A549 (cell line): ENCODE data around the gene AJUBA. TPM values are rescaled to one million over a fixed set of nuclear protein-coding genes. Genes with fewer than 3 reads are reported as not detected.

Source experiments
- ATAC-seq, 2 experiments: fragments of 200-7000 bp in 1 of 2; fragments of >200 bp in 1 of 2; cut with Nextera tagmentation in 1 of 2; cut with Tn5 transposase in 1 of 2; 3 replicates each; pipeline versions ENCODE4 v1.8.0 to v1.9.1; 2018 to 2020; ENCODE audit warnings: mild to moderate bottlenecking in 1 of 2, moderate library complexity in 1 of 2
- CTCF ChIA-PET: fragments of 300-600 bp; sonication (Branson Sonifier 250); formaldehyde crosslinking; extraction: SDS; loops from one replicate; lab custom pipeline; 2021; ENCODE audit warnings: antibody characterized with exemption, inconsistent platforms; lab: Yijun Ruan, JAX
- POLR2A ChIA-PET: fragments of 350-600 bp; formaldehyde crosslinking; extraction: SDS; loops from one replicate; lab custom pipeline; 2021; ENCODE audit warnings: antibody characterized with exemption, inconsistent platforms; lab: Yijun Ruan, JAX
- DNase-seq, 2 experiments: peaks; one replicate each; pipeline versions ENCODE4 v3.0.0 to v3.0.0-alpha.2; 2011 to 2016; ENCODE audit warnings: low read depth in 1 of 2, low spot score in 1 of 2
- FAIRE-seq: peaks from 2 replicates; lab custom pipeline; 2011; peaks lifted over from hg19 to GRCh38; lab: Jason Lieb, UNC
- H3K27ac ChIP-seq, 2 experiments: fragments of >200 bp; sonication (Bioruptor Twin); formaldehyde crosslinking; 3 replicates each; pipeline ENCODE4 v1.5.1; 2016 to 2017
- H3K4me1 ChIP-seq: fragments of >200 bp; sonication (Bioruptor Twin); formaldehyde crosslinking; 3 replicates; pipeline ENCODE4 v1.6.1; 2016
- H3K4me2 ChIP-seq: fragments of >200 bp; sonication (Bioruptor Twin); formaldehyde crosslinking; 3 replicates; pipeline ENCODE4 v1.6.1; 2016
- H3K4me3 ChIP-seq: fragments of >200 bp; sonication (Bioruptor Twin); formaldehyde crosslinking; 3 replicates; pipeline ENCODE4 v1.5.1; 2016
- H3K9me3 ChIP-seq: fragments of >200 bp; sonication (Bioruptor Twin); formaldehyde crosslinking; 3 replicates; pipeline ENCODE4 v1.6.1; 2016
- BHLHE40 ChIP-seq: IDR thresholded peaks from 2 replicates; pipeline ENCODE4 v1.6.1; 2012; ENCODE audit warnings: low read depth, low read length, inconsistent platforms
- CBX8 ChIP-seq: fragments of 200-600 bp; sonication (generic); IDR thresholded peaks from 2 replicates; pipeline ENCODE4 v1.6.1; 2016
- CHD2 ChIP-seq: fragments of 150-350 bp; IDR thresholded peaks from 2 replicates; pipeline ENCODE4 v1.6.1; 2014; ENCODE audit warnings: low read length; ENCODE audit not compliant: partially characterized antibody
- FOXS1 ChIP-seq: fragments of 250-450 bp; sonication (Bioruptor Pico); IDR thresholded peaks from 2 replicates; pipeline ENCODE4 v1.5.0; 2020; ENCODE audit warnings: mild to moderate bottlenecking, moderate library complexity
- HEYL ChIP-seq: fragments of 250-450 bp; sonication (Bioruptor Pico); IDR thresholded peaks from 2 replicates; pipeline ENCODE4 v1.8.0; 2021; ENCODE audit warnings: mild to moderate bottlenecking, moderate library complexity
- HOXA7 ChIP-seq: fragments of 250-450 bp; sonication (Bioruptor Pico); IDR thresholded peaks from 2 replicates; pipeline ENCODE4 v1.5.0; 2020; ENCODE audit warnings: mild to moderate bottlenecking, moderate library complexity
- KDM1A ChIP-seq: fragments of 200-600 bp; sonication (generic); IDR thresholded peaks from 2 replicates; pipeline ENCODE4 v1.6.1; 2016; ENCODE audit warnings: low read depth, mild to moderate bottlenecking
- NPAS2 ChIP-seq: fragments of 250-450 bp; sonication (Bioruptor Pico); IDR thresholded peaks from 2 replicates; pipeline ENCODE4 v1.8.0; 2022; ENCODE audit warnings: mild to moderate bottlenecking, moderate library complexity, borderline replicate concordance
- POLR2AphosphoS2 ChIP-seq: conservative IDR thresholded peaks from 2 replicates; pipeline ENCODE4 v1.6.1; 2012; ENCODE audit warnings: low read length, improper control_type of control experiment, inconsistent platforms
- RAD21 ChIP-seq, 2 experiments: fragments of >200 bp in 1 of 2; sonication (Bioruptor Twin) in 1 of 2; formaldehyde crosslinking in 1 of 2; IDR thresholded peaks in 1 of 2; conservative IDR thresholded peaks in 1 of 2; 2 replicates in 1 of 2; 3 replicates in 1 of 2; pipeline ENCODE4 v1.6.1; 2012 to 2018; ENCODE audit warnings: inconsistent platforms in 1 of 2
- RARB ChIP-seq: fragments of 250-450 bp; sonication (Bioruptor Pico); IDR thresholded peaks from 2 replicates; pipeline ENCODE4 v1.8.0; 2021; ENCODE audit warnings: mild to moderate bottlenecking, moderate library complexity
- RFX5 ChIP-seq: fragments of 450-650 bp; IDR thresholded peaks from 2 replicates; pipeline ENCODE4 v1.7.1; 2014; ENCODE audit warnings: antibody characterized with exemption, mild to moderate bottlenecking, moderate library complexity
- SMC3 ChIP-seq: fragments of >200 bp; sonication (Bioruptor Twin); formaldehyde crosslinking; IDR thresholded peaks from 3 replicates; pipeline ENCODE4 v1.6.1; 2018; ENCODE audit warnings: inconsistent platforms
- SREBF2 ChIP-seq: fragments of 450-650 bp; IDR thresholded peaks from 2 replicates; pipeline ENCODE4 v1.6.1; 2014; ENCODE audit warnings: mild to moderate bottlenecking, moderate library complexity
- WGBS: methylation state at CpG from one replicate; pipeline ENCODE4 v1.1.6; 2017; ENCODE audit errors: missing lambda C conversion rate; 5-methylcytosine and 5-hydroxymethylcytosine counted together
- polyA plus RNA-seq, 4 experiments: library from polyadenylated mRNA; depleted of rRNA in 3 of 4; stranded (reverse); fragments of >200 nt; fragmentation: RNase III in 1 of 4; extraction: RNeasy Plus Mini Kit Qiagen cat#74134 plus additional on column Dnase treatment in 1 of 4; gene quantifications; 2 replicates in 3 of 4; 3 replicates in 1 of 4; pipeline ENCODE4 v1.2.3, GENCODE V29; 2011 to 2017
- TF ChIP-seq, protein P1 (sequence below): fragments of 450-650 bp; IDR thresholded peaks from 2 replicates; pipeline ENCODE4 v1.6.1; 2014; ENCODE audit warnings: antibody characterized with exemption
- TF ChIP-seq, protein P2 (sequence below): fragments of >200 bp; sonication (Bioruptor Twin); formaldehyde crosslinking; IDR thresholded peaks from 3 replicates; pipeline ENCODE4 v1.5.1; 2016
- TF ChIP-seq, protein P3 (sequence below): fragments of >200 bp; sonication (Bioruptor Twin); formaldehyde crosslinking; IDR thresholded peaks from 3 replicates; pipeline ENCODE4 v1.6.1; 2016
- TF ChIP-seq, protein P4 (sequence below): fragments of >200 bp; sonication (Bioruptor Twin); formaldehyde crosslinking; IDR thresholded peaks from 2 replicates; pipeline ENCODE4 v1.6.1; 2016

The AJUBA gene
- polyA plus RNA-seq, 2 of the 4 experiments (the other 2 are of a cell fraction) = 53.4 to 98.0 TPM

DNA sequence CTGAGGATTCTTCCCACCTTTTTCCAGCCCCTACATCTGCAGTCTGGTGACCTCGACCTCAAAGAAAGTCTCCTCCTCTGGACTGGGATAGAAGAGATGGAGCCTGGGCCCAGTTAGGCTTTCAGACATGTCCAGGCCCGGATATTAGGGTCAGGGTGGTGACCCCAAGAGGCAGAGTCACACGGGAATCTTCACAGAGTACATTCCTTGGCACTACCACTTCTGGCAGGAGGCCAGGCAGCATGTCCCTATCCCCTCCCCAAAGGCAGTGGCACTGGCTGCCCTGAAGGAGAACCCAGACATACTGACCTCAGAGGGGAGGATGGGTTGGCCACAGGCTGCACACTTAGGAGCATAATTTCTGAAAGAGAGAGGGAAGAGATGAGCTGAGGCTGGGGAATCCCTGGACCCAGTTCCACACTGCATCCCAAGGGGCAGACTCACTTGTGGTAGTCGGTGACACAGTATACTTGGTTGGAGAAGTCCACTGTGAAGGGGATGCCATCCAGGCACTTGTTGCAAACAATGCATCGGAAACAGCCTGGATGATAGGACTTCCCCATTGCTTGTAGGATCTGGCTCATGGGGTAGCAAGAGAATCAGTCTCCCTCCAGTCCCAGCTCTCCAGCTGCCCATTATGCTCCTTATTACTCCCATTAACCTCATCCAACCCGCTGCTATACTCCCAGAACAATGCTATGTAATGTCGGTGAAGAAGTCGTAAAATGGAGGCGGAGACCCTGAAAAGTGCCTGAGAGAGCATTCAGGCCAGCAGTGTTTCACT, 7.6 kb downstream of the AJUBA start:
- ChIA-PET CTCF (interaction anchor here (0.6 to 34.0 kb wide), 9 partner anchors 11 to 404 kb away, joined by 3 to 1206 read pairs (median 26); partner anchors contain the start of genes AJUBA, CDH24, HAUS4 and PRMT5), POLR2A (interaction anchor here (0.6 to 3.3 kb wide), 2 partner anchors 8 to 84 kb away, joined by 3 to 33 read pairs; partner anchors contain the start of gene AJUBA)
- Histone ChIP-seq H3K27ac (peak overlapping the region; percentile 98 to 100), H3K9me3 (no peaks in the 10 kb centered on the region), H3K4me2 (peak overlapping the region; percentile 96), H3K4me3 (peak overlapping the region; percentile 9; the same call in 1 of the 3 replicates), H3K4me1 (peaks cover 75% of the 10 kb centered on the region)
- peak in 1 of 2 experiments; percentile 23 for DNase-seq
- TF ChIP-seq RARB (no peak), SREBF2 (no peak), KDM1A (no peak), FOXS1 (CRISPR knock-in tag) (no peak), POLR2AphosphoS2 (no peak), RFX5 (no peak), CHD2 (no peak), HOXA7 (CRISPR knock-in tag) (no peak), NPAS2 (no peak), BHLHE40 (no peak)
- TF ChIP-seq, protein P1, sequence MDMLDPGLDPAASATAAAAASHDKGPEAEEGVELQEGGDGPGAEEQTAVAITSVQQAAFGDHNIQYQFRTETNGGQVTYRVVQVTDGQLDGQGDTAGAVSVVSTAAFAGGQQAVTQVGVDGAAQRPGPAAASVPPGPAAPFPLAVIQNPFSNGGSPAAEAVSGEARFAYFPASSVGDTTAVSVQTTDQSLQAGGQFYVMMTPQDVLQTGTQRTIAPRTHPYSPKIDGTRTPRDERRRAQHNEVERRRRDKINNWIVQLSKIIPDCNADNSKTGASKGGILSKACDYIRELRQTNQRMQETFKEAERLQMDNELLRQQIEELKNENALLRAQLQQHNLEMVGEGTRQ = no peak
- TF ChIP-seq, protein P2, sequence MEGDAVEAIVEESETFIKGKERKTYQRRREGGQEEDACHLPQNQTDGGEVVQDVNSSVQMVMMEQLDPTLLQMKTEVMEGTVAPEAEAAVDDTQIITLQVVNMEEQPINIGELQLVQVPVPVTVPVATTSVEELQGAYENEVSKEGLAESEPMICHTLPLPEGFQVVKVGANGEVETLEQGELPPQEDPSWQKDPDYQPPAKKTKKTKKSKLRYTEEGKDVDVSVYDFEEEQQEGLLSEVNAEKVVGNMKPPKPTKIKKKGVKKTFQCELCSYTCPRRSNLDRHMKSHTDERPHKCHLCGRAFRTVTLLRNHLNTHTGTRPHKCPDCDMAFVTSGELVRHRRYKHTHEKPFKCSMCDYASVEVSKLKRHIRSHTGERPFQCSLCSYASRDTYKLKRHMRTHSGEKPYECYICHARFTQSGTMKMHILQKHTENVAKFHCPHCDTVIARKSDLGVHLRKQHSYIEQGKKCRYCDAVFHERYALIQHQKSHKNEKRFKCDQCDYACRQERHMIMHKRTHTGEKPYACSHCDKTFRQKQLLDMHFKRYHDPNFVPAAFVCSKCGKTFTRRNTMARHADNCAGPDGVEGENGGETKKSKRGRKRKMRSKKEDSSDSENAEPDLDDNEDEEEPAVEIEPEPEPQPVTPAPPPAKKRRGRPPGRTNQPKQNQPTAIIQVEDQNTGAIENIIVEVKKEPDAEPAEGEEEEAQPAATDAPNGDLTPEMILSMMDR = no peak
- TF ChIP-seq, protein P3, sequence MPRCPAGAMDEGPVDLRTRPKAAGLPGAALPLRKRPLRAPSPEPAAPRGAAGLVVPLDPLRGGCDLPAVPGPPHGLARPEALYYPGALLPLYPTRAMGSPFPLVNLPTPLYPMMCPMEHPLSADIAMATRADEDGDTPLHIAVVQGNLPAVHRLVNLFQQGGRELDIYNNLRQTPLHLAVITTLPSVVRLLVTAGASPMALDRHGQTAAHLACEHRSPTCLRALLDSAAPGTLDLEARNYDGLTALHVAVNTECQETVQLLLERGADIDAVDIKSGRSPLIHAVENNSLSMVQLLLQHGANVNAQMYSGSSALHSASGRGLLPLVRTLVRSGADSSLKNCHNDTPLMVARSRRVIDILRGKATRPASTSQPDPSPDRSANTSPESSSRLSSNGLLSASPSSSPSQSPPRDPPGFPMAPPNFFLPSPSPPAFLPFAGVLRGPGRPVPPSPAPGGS = no peak
- WGBS = 53% methylated on average over 9 of the region's 9 CpGs
- FAIRE-seq = no peak
- no peak for ATAC-seq

DNA sequence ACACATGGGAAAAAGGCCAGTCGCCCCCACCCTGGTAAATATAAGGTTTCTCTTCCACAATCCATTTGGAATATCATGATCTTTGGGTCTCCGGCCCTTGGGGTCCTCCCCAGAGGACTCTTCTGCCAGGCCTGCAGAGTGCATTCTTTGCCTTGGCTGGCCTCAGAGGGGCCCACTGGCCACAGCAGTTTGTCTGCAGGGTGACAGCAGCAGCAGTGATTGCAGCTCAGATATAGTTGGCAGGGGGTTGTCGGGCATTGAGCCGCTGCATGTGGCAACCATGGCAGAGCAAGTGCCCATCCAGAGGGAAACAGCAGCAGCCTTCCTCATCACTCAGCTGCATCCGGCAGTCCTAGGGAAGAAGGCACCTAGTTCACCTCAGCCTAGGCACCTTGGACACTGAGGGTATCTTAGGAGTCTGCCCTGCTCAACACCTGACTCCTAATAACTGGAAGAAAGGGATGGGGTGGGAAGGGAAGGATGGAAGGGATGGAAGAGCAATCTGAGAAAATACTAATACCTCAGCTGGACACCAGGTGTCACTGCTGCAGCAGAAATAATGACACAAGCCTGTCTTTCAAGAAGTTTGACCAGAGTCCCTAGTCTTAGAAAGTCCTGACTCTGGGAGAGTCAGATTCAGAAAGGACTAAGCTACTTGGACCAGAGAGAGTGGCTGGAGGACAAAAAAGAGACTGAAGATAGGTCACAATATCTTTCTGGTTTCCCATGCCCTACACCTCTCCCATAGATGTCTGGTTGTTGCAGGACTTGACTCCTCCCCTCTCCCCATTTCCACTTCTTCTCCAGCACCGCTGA, 8.9 kb downstream of the AJUBA start:
- Histone ChIP-seq H3K4me1 (peaks cover 63% of the 10 kb centered on the region), H3K27ac (peak overlapping the region; percentile 98 to 100), H3K4me2 (peak overlapping the region; percentile 96)
- peak; percentile 63 to 79 for DNase-seq
- ATAC-seq = peak; percentile 24 to 45
- POLR2A ChIA-PET = interaction anchor here (1.3 to 3.3 kb wide), 3 partner anchors 9 to 16 kb away, joined by 9 to 33 read pairs (median 13); partner anchors contain the start of genes AJUBA and HAUS4
- TF ChIP-seq SMC3 (peak; percentile 68), RAD21 (conservative IDR thresholded peaks at IDR 0.05 in 1 of 2, IDR thresholded peaks at IDR 0.05 in 1 of 2) (peak; percentile 86 to 87), HOXA7 (CRISPR knock-in tag) (no peak), HEYL (CRISPR knock-in tag) (no peak), CBX8 (no peak)
- TF ChIP-seq, protein P2 = peak; percentile 83
- TF ChIP-seq, protein P4, sequence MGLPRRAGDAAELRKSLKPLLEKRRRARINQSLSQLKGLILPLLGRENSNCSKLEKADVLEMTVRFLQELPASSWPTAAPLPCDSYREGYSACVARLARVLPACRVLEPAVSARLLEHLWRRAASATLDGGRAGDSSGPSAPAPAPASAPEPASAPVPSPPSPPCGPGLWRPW = no peak
- TF ChIP-seq, all 56 proteins: peak for 3
- no peak for FAIRE-seq
- Histone ChIP-seq H3K9me3 (no peaks in the 10 kb centered on the region), H3K4me3 (no peak overlapping the region)
- WGBS = 81% methylated on average over 3 of the region's 6 CpGs
- CTCF ChIA-PET = interaction anchor here (0.7 to 34.0 kb wide), 25 partner anchors 10 to 417 kb away, joined by 3 to 1206 read pairs (median 6); partner anchors contain the start of genes AJUBA, CDH24, HAUS4 and PRMT5
